ACC112 (cell line): ENCODE measurements around the gene HPN.

Source experiments
- H2AFZ ChIP-seq: fragments of 200-600 bp; sonication (generic); one replicate; pipeline ENCODE4 v1.6.0; 2017; ENCODE audit warnings: antibody characterized with exemption, low read length; ENCODE audit not compliant: unreplicated experiment
- H3K27ac ChIP-seq: fragments of 200-600 bp; sonication (generic); 2 replicates; pipeline ENCODE4 v1.5.1; 2014; ENCODE audit warnings: low read depth, mild to moderate bottlenecking, antibody characterized with exemption, low read length, moderate library complexity
- H3K27me3 ChIP-seq: fragments of 200-600 bp; sonication (generic); 2 replicates; pipeline ENCODE4 v1.6.1; 2014; ENCODE audit warnings: mild to moderate bottlenecking, antibody characterized with exemption, low read length, moderate library complexity, mixed read lengths; ENCODE audit not compliant: insufficient read depth
- H3K36me3 ChIP-seq: fragments of 200-600 bp; sonication (generic); 2 replicates; pipeline ENCODE4 v1.6.1; 2016; ENCODE audit warnings: mild to moderate bottlenecking, antibody characterized with exemption, low read length, moderate library complexity, mixed read lengths; ENCODE audit not compliant: insufficient read depth
- H3K4me1 ChIP-seq: fragments of 200-600 bp; sonication (generic); one replicate; pipeline ENCODE4 v1.6.1; 2016; ENCODE audit warnings: low read length, mixed read lengths; ENCODE audit not compliant: insufficient read depth, unreplicated experiment, control insufficient read depth
- H3K4me3 ChIP-seq: fragments of 200-600 bp; sonication (generic); 2 replicates; pipeline ENCODE4 v1.5.1; 2014; ENCODE audit warnings: mild to moderate bottlenecking, low read depth, low read length
- H3K79me2 ChIP-seq: fragments of 200-600 bp; sonication (generic); one replicate; pipeline ENCODE4 v1.6.0; 2016; ENCODE audit warnings: low read length; ENCODE audit not compliant: control insufficient read depth, unreplicated experiment, insufficient read depth

The HPN gene

GRCh38 chr19:35066691-35067563 is 25.4 kb downstream of the HPN start:
- no peak overlapping the region for H3K4me3 ChIP-seq
- no peak overlapping the region for H3K27ac ChIP-seq
- H3K4me1 ChIP-seq: no peaks in the 10 kb centered on the region
- no peaks in the 10 kb centered on the region for H3K79me2 ChIP-seq
- H3K27me3 ChIP-seq: no peaks in the 10 kb centered on the region
- H2AFZ ChIP-seq: no peak overlapping the region
- H3K36me3 ChIP-seq: no peaks in the 10 kb centered on the region

- Histone ChIP-seq H2AFZ (no peak overlapping the region), H3K79me2 (no peaks in the 10 kb centered on the region), H3K27ac (no peak overlapping the region), H3K36me3 (no peaks in the 10 kb centered on the region), H3K27me3 (no peaks in the 10 kb centered on the region), H3K4me3 (no peak overlapping the region), H3K4me1 (no peaks in the 10 kb centered on the region)
These were observed 27.6 kb downstream of the HPN start for GRCh38 chr19:35068941-35069634.

- Histone ChIP-seq H3K4me1 (no peaks in the 10 kb centered on the region), H3K27ac (no peak overlapping the region), H3K4me3 (no peak overlapping the region), H3K36me3 (no peaks in the 10 kb centered on the region), H3K79me2 (no peaks in the 10 kb centered on the region), H2AFZ (no peak overlapping the region), H3K27me3 (no peaks in the 10 kb centered on the region)
These were observed 28.2 kb downstream of the HPN start for GRCh38 chr19:35069696-35070095.

- Histone ChIP-seq H3K27me3 (no peaks in the 10 kb centered on the region), H3K79me2 (no peaks in the 10 kb centered on the region), H3K4me3 (no peak overlapping the region), H3K36me3 (no peaks in the 10 kb centered on the region), H3K27ac (no peak overlapping the region), H2AFZ (no peak overlapping the region), H3K4me1 (no peaks in the 10 kb centered on the region)
These were observed 28.9 kb downstream of the HPN start for GRCh38 chr19:35070471-35070870.

- H3K27me3 ChIP-seq: no peaks in the 10 kb centered on the region
- no peak overlapping the region for H3K4me3 ChIP-seq
- no peaks in the 10 kb centered on the region for H3K4me1 ChIP-seq
- H2AFZ ChIP-seq: no peak overlapping the region
- H3K36me3 ChIP-seq: no peaks in the 10 kb centered on the region
- no peaks in the 10 kb centered on the region for H3K79me2 ChIP-seq
- H3K27ac ChIP-seq: no peak overlapping the region
These were observed 32.0 kb downstream of the HPN start for GRCh38 chr19:35073516-35073915.

- Histone ChIP-seq H3K27ac (no peak overlapping the region), H3K27me3 (no peaks in the 10 kb centered on the region)
These were observed 32.4 kb downstream of the HPN start for GRCh38 chr19:35073941-35074340.

GRCh38 chr19:35074426-35075201 is 33.1 kb downstream of the HPN start:
- Histone ChIP-seq H3K27ac (no peak overlapping the region), H3K4me3 (no peak overlapping the region), H3K27me3 (no peaks in the 10 kb centered on the region), H3K36me3 (no peaks in the 10 kb centered on the region), H3K4me1 (no peaks in the 10 kb centered on the region), H3K79me2 (no peaks in the 10 kb centered on the region), H2AFZ (no peak overlapping the region)

More at GRCh38 chr19:35073941-35074340, 32.4 kb downstream of the HPN start:
- Histone ChIP-seq H2AFZ (no peak overlapping the region), H3K79me2 (no peaks in the 10 kb centered on the region), H3K4me1 (no peaks in the 10 kb centered on the region), H3K36me3 (no peaks in the 10 kb centered on the region), H3K4me3 (no peak overlapping the region)

GRCh38 chr19:35075202-35076025 is 33.9 kb downstream of the HPN start:
- no peaks in the 10 kb centered on the region for H3K27me3 ChIP-seq
- no peak overlapping the region for H2AFZ ChIP-seq
- no peaks in the 10 kb centered on the region for H3K79me2 ChIP-seq
- no peak overlapping the region for H3K4me3 ChIP-seq
- H3K27ac ChIP-seq: no peak overlapping the region
- no peaks in the 10 kb centered on the region for H3K4me1 ChIP-seq
- no peaks in the 10 kb centered on the region for H3K36me3 ChIP-seq

- H3K4me3 ChIP-seq: no peak overlapping the region
- H3K36me3 ChIP-seq: no peaks in the 10 kb centered on the region
- H2AFZ ChIP-seq: no peak overlapping the region
- no peaks in the 10 kb centered on the region for H3K27me3 ChIP-seq
- no peak overlapping the region for H3K27ac ChIP-seq
- H3K4me1 ChIP-seq: no peaks in the 10 kb centered on the region
- H3K79me2 ChIP-seq: no peaks in the 10 kb centered on the region
These were observed 34.5 kb downstream of the HPN start for GRCh38 chr19:35076026-35076370.

GRCh38 chr19:35076657-35077056 is 35.1 kb downstream of the HPN start:
- Histone ChIP-seq H3K4me1 (no peaks in the 10 kb centered on the region), H3K79me2 (no peaks in the 10 kb centered on the region), H3K4me3 (no peak overlapping the region), H3K27me3 (no peaks in the 10 kb centered on the region), H3K27ac (no peak overlapping the region), H3K36me3 (no peaks in the 10 kb centered on the region), H2AFZ (no peak overlapping the region)
